Measurements from ENCODE around the gene DNM3. TPM values are rescaled to one million over a fixed set of nuclear protein-coding genes. Genes with fewer than 3 reads are reported as not detected.

DNM3 gene
- total RNA-seq, 1 experiment from 2014 or later = 1.2 TPM

- no peak overlapping the region for H3K27ac Mint-ChIP-seq (ENCODE audit: unreplicated experiment)
- CTCF ChIA-PET = no interaction called here
- no TSS peak for BruUV-seq (replicated peaks)
- peaks cover 15% of the 10 kb centered on the region for H3K4me1 Mint-ChIP-seq (ENCODE audit: low read depth, unreplicated experiment)
- no peak for DNase-seq
- intact Hi-C loops (cut with micrococcal nuclease; ENCODE audit: unreplicated experiment) = no loop called here
- H3K27me3 Mint-ChIP-seq (ENCODE audit: unreplicated experiment) = no peaks in the 10 kb centered on the region
- H3K36me3 Mint-ChIP-seq (ENCODE audit: insufficient read depth, unreplicated experiment) = no peaks in the 10 kb centered on the region
- no peak overlapping the region for H3K4me3 Mint-ChIP-seq (ENCODE audit: low read depth, unreplicated experiment)
- H3K9me3 Mint-ChIP-seq (ENCODE audit: low read depth, unreplicated experiment) = peaks cover 7% of the 10 kb centered on the region
- no peak for TF ChIP-seq CTCF (IDR thresholded peaks at IDR 0.05; ENCODE audit: unreplicated experiment)
Measured at GRCh38 chr1:172132836-172133235, 291.5 kb downstream of the DNM3 start.

DNA sequence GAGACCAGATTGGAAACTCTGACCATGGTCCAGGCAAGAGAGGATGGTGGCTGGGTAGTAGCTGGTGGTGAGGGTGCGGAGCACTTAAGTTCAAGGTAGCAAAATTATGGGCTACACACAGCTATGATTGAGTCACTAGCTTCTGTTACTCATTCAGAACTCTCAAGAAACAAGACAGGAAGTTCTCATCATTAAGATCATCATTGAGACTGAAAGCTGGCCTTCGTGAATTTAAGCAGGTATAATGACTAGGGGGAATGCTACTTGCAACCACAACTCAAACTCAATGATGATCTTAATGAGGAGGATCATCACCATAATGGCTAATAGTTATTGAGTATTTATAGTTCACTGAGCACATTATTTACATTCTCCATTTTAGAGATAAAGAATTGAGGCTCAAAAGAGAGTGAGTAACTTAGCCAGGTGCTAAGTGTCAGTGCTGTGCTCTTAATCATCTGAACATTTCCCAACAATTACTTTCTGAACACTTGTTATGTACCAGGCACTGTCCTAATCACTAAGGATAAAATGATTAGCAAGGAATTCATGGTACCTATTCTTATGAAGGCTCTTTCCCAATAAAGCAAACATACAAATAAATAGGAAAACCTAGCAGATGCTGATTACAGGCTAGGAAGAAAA is 292.9 kb downstream of the DNM3 start:
- Mint-ChIP-seq H3K36me3 (ENCODE audit: insufficient read depth, unreplicated experiment) (no peaks in the 10 kb centered on the region), H3K27me3 (ENCODE audit: unreplicated experiment) (no peaks in the 10 kb centered on the region), H3K27ac (ENCODE audit: unreplicated experiment) (peak overlapping the region; percentile 16), H3K4me3 (ENCODE audit: low read depth, unreplicated experiment) (no peak overlapping the region), H3K9me3 (ENCODE audit: low read depth, unreplicated experiment) (peaks cover 7% of the 10 kb centered on the region), H3K4me1 (ENCODE audit: low read depth, unreplicated experiment) (peaks cover 15% of the 10 kb centered on the region)
- no peak for TF ChIP-seq CTCF (IDR thresholded peaks at IDR 0.05; ENCODE audit: unreplicated experiment)
- CTCF ChIA-PET = no interaction called here
- no TSS peak for BruUV-seq (replicated peaks)
- intact Hi-C loops (cut with micrococcal nuclease; ENCODE audit: unreplicated experiment) = no loop called here
- no peak for DNase-seq

DNA sequence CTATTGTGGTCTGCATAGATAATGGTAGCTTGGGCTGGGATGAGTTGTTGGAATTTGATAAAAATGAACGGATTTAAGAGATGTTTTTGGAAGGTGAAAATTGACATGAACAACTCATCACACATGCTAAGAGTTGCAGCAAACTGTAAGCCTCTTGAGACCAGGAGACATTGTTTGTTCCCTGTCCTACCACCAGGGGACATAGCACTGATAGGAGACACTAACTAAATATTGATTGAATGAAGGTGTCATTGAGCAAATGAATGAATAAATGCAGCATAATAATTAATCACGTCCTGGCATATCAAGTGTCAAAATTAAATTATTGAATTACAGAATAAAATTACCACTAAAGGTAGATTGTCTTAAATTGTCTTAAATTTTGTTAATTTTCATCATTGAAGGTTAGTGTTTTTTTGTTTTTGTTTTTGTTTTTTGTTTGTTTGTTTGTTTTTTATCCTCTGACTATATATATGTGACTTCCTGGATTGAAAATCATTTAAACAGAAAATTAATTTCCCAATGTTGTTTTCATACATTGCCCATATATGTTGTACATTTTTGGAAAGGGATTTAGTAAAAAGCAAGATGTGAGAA is 293.9 kb downstream of the DNM3 start:
- H3K27ac Mint-ChIP-seq (ENCODE audit: unreplicated experiment) = peak overlapping the region; percentile 16
- CTCF ChIA-PET = no interaction called here
- no peaks in the 10 kb centered on the region for H3K27me3 Mint-ChIP-seq (ENCODE audit: unreplicated experiment)
- intact Hi-C loops (cut with micrococcal nuclease; ENCODE audit: unreplicated experiment) = no loop called here
- H3K4me1 Mint-ChIP-seq (ENCODE audit: low read depth, unreplicated experiment) = peaks cover 15% of the 10 kb centered on the region
- BruUV-seq (replicated peaks) = no TSS peak
- DNase-seq = no peak
- H3K36me3 Mint-ChIP-seq (ENCODE audit: insufficient read depth, unreplicated experiment) = no peaks in the 10 kb centered on the region
- TF ChIP-seq CTCF (IDR thresholded peaks at IDR 0.05; ENCODE audit: unreplicated experiment) = no peak
- H3K4me3 Mint-ChIP-seq (ENCODE audit: low read depth, unreplicated experiment) = no peak overlapping the region
- peaks cover 5% of the 10 kb centered on the region for H3K9me3 Mint-ChIP-seq (ENCODE audit: low read depth, unreplicated experiment)

- TF ChIP-seq CTCF (IDR thresholded peaks at IDR 0.05; ENCODE audit: unreplicated experiment) = no peak
- Mint-ChIP-seq H3K4me3 (ENCODE audit: low read depth, unreplicated experiment) (no peak overlapping the region), H3K27me3 (ENCODE audit: unreplicated experiment) (no peaks in the 10 kb centered on the region), H3K36me3 (ENCODE audit: insufficient read depth, unreplicated experiment) (no peaks in the 10 kb centered on the region), H3K4me1 (ENCODE audit: low read depth, unreplicated experiment) (peaks cover 16% of the 10 kb centered on the region), H3K27ac (ENCODE audit: unreplicated experiment) (peak overlapping the region; percentile 14), H3K9me3 (ENCODE audit: low read depth, unreplicated experiment) (peaks cover 5% of the 10 kb centered on the region)
- CTCF ChIA-PET = no interaction called here
- no peak for DNase-seq
- no TSS peak for BruUV-seq (replicated peaks)
- intact Hi-C loops (cut with micrococcal nuclease; ENCODE audit: unreplicated experiment) = no loop called here
Measured at GRCh38 chr1:172135978-172136610, 294.8 kb downstream of the DNM3 start.
